OCI-LY7 (cell line): ENCODE results near the gene SEPTIN12. TPM values are rescaled to one million over a fixed set of nuclear protein-coding genes. Genes with fewer than 3 reads are reported as not detected.

Source experiments
- BruUV-seq: library from RNA; stranded (reverse); fragments of 400-500 nt; replicated peaks from 2 replicates; lab custom pipeline; 2021; lab: Mats Ljungman, UMichigan
- CTCF ChIA-PET: fragments of 300-600 bp; sonication (Branson Sonifier 250); formaldehyde crosslinking; loops from one replicate; lab custom pipeline; 2022; ENCODE audit warnings: antibody characterized with exemption; ENCODE audit not compliant: unreplicated experiment; lab: Charles Lee
- POLR2A ChIA-PET: fragments of 300-600 bp; sonication (Branson Sonifier 250); formaldehyde crosslinking; loops from one replicate; lab custom pipeline; 2022; ENCODE audit warnings: antibody characterized with exemption; lab: Charles Lee
- DNase-seq: peaks from one replicate; pipeline ENCODE4 v3.0.0-alpha.2; 2015; ENCODE audit warnings: low spot score
- H2AFZ ChIP-seq: fragments of 200-600 bp; sonication (generic), shearing (Covaris generic); 2 replicates; pipeline ENCODE4 v1.6.1; 2014; ENCODE audit warnings: mild to moderate bottlenecking, antibody characterized with exemption, low read length, moderate library complexity
- H3K27ac ChIP-seq: fragments of 200-600 bp; sonication (generic); 2 replicates; pipeline ENCODE4 v1.5.1; 2014; ENCODE audit warnings: mixed run types, low read depth, mild to moderate bottlenecking, moderate library complexity, low read length, inconsistent platforms; ENCODE audit not compliant: poor library complexity, severe bottlenecking
- H3K36me3 ChIP-seq: fragments of 200-600 bp; sonication (generic); 2 replicates; pipeline ENCODE4 v1.6.1; 2014; ENCODE audit warnings: mild to moderate bottlenecking, antibody characterized with exemption, low read length, moderate library complexity, mixed read lengths; ENCODE audit not compliant: insufficient read depth
- H3K4me1 ChIP-seq: fragments of 200-600 bp; sonication (generic); 2 replicates; pipeline ENCODE4 v1.5.1; 2014; ENCODE audit warnings: mild to moderate bottlenecking, low read length; ENCODE audit not compliant: insufficient read depth, poor library complexity, severe bottlenecking
- H3K4me2 ChIP-seq: fragments of 200-600 bp; sonication (generic); 2 replicates; pipeline ENCODE4 v1.6.1; 2014; ENCODE audit warnings: mild to moderate bottlenecking, low read length
- H3K4me3 ChIP-seq: fragments of 200-600 bp; sonication (generic); 2 replicates; pipeline ENCODE4 v1.5.1; 2014; ENCODE audit warnings: mild to moderate bottlenecking, low read depth, low read length; ENCODE audit not compliant: poor library complexity, severe bottlenecking
- H3K79me2 ChIP-seq: fragments of 200-600 bp; sonication (generic); 2 replicates; pipeline ENCODE4 v1.6.1; 2016; ENCODE audit warnings: low read depth, mild to moderate bottlenecking, low read length, moderate library complexity, mixed read lengths; ENCODE audit not compliant: insufficient read depth
- H3K9me2 ChIP-seq: fragments of 200-600 bp; sonication (generic); 2 replicates; pipeline ENCODE4 v1.6.1; 2016; ENCODE audit warnings: mild to moderate bottlenecking, low read length, mixed read lengths; ENCODE audit not compliant: insufficient read depth
- H3K9me3 ChIP-seq: fragments of 200-600 bp; sonication (generic); 2 replicates; pipeline ENCODE4 v1.6.1; 2014; ENCODE audit warnings: mild to moderate bottlenecking, mixed run types, low read length, mixed read lengths
- H4K20me1 ChIP-seq: fragments of 200-600 bp; sonication (generic); 2 replicates; pipeline ENCODE4 v1.6.1; 2014; ENCODE audit warnings: mild to moderate bottlenecking, antibody characterized with exemption, low read length, moderate library complexity, mixed read lengths; ENCODE audit not compliant: insufficient read depth
- EZH2phosphoT487 ChIP-seq: fragments of 200-600 bp; sonication (generic); IDR thresholded peaks from 2 replicates; pipeline ENCODE4 v1.6.1; 2018; ENCODE audit warnings: low read depth, borderline replicate concordance, mild to moderate bottlenecking, mixed run types, antibody characterized with exemption, low read length, moderate library complexity, mixed read lengths
- intact Hi-C: fragments of 100-400 bp; cut with micrococcal nuclease; formaldehyde crosslinking; loops from one replicate; pipeline ENCODE4 v1.10.0; 2022; ENCODE audit not compliant: unreplicated experiment
- total RNA-seq, 2 experiments: library from RNA; depleted of rRNA in 1 of 2; stranded (reverse); fragments of >200 nt in 1 of 2; shearing (Covaris generic) in 1 of 2; gene quantifications; 2 replicates each; pipeline ENCODE4 v1.2.3, GENCODE V29; 2014 to 2022
- TF ChIP-seq, protein P1 (sequence below): fragments of 200-600 bp; sonication (generic); conservative IDR thresholded peaks from 2 replicates; pipeline ENCODE4 v1.5.1; 2014; ENCODE audit warnings: mild to moderate bottlenecking, antibody characterized with exemption, low read length, moderate library complexity, mixed read lengths

Gene SEPTIN12
- total RNA-seq, 2 experiments from 2014 or later: not detected

DNA sequence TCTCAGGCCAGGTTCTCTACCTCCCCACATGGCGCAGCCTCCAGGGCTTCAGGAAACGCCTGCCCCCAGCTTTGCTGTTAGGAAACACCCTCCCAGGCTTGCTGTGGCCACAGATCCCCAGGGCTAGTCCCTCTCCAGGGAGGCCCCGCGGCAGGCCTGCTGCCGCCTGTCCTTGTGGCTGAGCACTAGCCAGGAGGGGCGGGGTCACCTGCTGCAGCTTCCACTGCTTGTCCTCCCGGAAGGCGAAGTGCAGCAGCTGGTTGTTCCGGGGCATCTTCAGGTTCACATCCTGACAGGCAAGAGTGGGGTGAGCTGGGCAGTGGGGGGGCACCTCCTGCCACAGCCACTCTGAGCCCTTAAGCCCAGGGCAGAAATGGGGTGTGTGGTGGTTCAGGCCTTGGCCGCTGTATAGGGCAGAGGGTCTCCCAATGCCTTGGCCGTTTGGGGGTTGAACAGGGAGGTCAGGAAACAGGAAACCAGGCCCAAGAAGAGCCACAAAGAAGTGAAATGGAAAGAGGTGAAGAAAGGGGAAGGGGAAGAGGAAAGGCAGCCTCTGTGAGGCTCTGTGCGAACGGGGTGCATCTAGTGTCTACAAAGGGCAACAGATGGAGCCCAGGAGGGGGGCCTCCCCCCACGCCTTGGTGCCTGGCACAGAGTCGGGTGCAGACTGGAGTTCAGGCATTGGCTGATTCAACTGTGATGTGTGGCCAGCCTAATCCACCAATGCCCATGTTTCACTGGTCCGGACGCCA, 12.3 kb upstream of the SEPTIN12 start:
- peak overlapping the region; percentile 99; the same call in 1 of the 2 replicates for H3K4me2 ChIP-seq
- H3K36me3 ChIP-seq: peaks cover 17% of the 10 kb centered on the region
- no peaks in the 10 kb centered on the region for H4K20me1 ChIP-seq
- H3K4me3 ChIP-seq: no peak overlapping the region
- no peaks in the 10 kb centered on the region for H3K9me2 ChIP-seq
- TF ChIP-seq, protein P1, sequence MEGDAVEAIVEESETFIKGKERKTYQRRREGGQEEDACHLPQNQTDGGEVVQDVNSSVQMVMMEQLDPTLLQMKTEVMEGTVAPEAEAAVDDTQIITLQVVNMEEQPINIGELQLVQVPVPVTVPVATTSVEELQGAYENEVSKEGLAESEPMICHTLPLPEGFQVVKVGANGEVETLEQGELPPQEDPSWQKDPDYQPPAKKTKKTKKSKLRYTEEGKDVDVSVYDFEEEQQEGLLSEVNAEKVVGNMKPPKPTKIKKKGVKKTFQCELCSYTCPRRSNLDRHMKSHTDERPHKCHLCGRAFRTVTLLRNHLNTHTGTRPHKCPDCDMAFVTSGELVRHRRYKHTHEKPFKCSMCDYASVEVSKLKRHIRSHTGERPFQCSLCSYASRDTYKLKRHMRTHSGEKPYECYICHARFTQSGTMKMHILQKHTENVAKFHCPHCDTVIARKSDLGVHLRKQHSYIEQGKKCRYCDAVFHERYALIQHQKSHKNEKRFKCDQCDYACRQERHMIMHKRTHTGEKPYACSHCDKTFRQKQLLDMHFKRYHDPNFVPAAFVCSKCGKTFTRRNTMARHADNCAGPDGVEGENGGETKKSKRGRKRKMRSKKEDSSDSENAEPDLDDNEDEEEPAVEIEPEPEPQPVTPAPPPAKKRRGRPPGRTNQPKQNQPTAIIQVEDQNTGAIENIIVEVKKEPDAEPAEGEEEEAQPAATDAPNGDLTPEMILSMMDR: no peak
- no peak for TF ChIP-seq EZH2phosphoT487
- H3K79me2 ChIP-seq: no peaks in the 10 kb centered on the region
- H3K4me1 ChIP-seq: peaks cover 26% of the 10 kb centered on the region
- CTCF ChIA-PET: no interaction called here
- BruUV-seq: no TSS peak
- intact Hi-C loops: no loop called here
- H2AFZ ChIP-seq: no peak overlapping the region
- no peak for DNase-seq
- no peak overlapping the region for H3K27ac ChIP-seq
- no peaks in the 10 kb centered on the region for H3K9me3 ChIP-seq
- POLR2A ChIA-PET: no interaction called here

DNA sequence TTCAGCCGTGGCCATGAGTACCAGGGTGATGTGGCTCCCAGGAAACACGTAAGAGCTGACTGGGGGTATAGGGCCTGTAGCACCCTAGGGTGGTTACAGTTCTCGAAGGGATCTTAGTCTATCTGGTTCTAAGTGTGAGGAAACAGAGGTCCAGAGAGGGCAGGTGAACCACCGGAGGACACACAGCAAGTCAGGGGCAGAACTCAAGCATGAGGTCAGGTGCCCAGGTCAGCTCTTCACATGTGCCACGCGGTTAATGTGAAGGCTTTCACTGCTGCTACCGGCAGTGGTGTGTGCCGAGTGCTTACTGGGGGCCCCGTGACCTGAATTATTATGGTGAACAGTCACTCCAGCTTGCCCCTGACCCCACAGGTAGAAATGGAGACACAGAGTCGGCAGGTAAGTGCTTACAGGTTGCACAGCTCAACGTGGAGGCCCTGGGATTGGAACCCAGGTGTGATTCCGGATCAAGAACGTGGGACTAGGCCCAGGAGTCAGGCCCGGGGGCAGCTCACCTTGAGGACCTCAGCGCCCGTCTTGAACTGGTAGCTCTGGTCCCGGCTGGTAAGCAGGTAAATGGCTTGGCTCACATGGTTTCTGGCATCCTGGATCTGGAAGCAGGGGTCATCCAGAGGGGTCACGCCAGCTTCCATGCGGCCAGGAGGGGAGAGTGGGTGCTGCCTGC, 11.2 kb upstream of the SEPTIN12 start:
- no peak overlapping the region for H2AFZ ChIP-seq
- no peaks in the 10 kb centered on the region for H3K9me2 ChIP-seq
- no peak for DNase-seq
- BruUV-seq: no TSS peak
- no peak overlapping the region for H3K4me3 ChIP-seq
- H3K4me1 ChIP-seq: peaks cover 26% of the 10 kb centered on the region
- intact Hi-C loops: no loop called here
- POLR2A ChIA-PET: no interaction called here
- H3K36me3 ChIP-seq: peaks cover 6% of the 10 kb centered on the region
- H3K4me2 ChIP-seq: no peak overlapping the region
- CTCF ChIA-PET: no interaction called here
- TF ChIP-seq, protein P1: no peak
- no peak for TF ChIP-seq EZH2phosphoT487
- H3K27ac ChIP-seq: no peak overlapping the region
- H4K20me1 ChIP-seq: no peaks in the 10 kb centered on the region
- no peaks in the 10 kb centered on the region for H3K9me3 ChIP-seq
- H3K79me2 ChIP-seq: no peaks in the 10 kb centered on the region

DNA sequence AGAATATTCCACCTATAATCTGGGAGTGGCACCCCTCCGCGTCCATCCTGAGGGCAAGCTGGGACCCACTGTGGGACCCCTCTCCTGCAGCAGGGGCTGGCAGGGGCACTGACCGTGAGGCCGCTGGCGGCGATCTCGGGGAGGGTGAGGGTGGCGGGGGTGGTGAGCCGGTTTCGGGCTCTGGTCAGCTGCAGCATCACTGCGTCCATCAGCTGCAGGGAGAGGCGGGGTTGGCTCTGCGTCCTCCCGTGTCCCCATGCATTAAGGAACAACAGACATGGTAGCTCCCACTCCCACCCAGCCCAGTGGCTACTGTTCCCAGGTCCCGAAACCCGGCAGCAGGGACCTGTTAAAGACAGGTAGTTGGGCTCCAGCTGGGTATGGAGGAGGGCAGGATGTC, 10.3 kb upstream of the SEPTIN12 start:
- no peaks in the 10 kb centered on the region for H3K79me2 ChIP-seq
- no peak overlapping the region for H3K27ac ChIP-seq
- TF ChIP-seq, protein P1: no peak
- TF ChIP-seq EZH2phosphoT487: no peak
- H3K9me3 ChIP-seq: no peaks in the 10 kb centered on the region
- no peaks in the 10 kb centered on the region for H3K9me2 ChIP-seq
- DNase-seq: no peak
- ChIA-PET CTCF (no interaction called here), POLR2A (no interaction called here)
- H3K4me3 ChIP-seq: no peak overlapping the region
- no peaks in the 10 kb centered on the region for H3K36me3 ChIP-seq
- H3K4me2 ChIP-seq: no peak overlapping the region
- intact Hi-C loops: no loop called here
- peaks cover 20% of the 10 kb centered on the region for H3K4me1 ChIP-seq
- BruUV-seq: no TSS peak
- no peaks in the 10 kb centered on the region for H4K20me1 ChIP-seq
- no peak overlapping the region for H2AFZ ChIP-seq
